ENCODE measurements around the gene KIF23.

Gene KIF23

DNA sequence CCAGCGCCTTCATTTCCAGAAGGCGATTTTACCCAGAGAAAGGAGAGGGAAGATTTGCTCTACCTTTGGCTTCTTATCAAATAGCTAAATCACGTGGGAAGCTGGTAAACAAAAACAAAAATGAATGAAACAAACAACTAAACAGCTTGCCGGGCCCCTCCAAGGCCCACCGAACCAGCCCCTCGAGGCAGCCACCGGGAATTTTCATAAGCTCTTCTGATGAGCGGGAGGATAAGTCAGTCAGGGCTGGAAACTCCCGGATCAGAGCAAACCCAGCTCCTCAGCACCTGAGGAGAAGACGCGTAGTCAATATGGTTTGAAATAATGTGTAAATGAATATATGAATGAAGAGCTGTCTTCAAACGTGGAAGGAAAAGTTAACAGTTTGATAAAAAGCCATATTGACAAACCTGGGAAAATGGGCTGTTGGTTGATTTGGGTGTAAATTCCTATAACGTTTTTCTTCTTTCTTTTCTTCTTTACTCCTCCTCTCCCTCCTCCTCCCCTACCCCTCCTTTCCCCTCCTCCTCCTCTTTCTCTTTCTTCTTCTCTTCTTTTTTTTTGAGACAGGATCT lies 49.1 kb downstream of the KIF23 start:
- DNase-seq (ENCODE audit: low read depth, low spot score): no peak

DNA sequence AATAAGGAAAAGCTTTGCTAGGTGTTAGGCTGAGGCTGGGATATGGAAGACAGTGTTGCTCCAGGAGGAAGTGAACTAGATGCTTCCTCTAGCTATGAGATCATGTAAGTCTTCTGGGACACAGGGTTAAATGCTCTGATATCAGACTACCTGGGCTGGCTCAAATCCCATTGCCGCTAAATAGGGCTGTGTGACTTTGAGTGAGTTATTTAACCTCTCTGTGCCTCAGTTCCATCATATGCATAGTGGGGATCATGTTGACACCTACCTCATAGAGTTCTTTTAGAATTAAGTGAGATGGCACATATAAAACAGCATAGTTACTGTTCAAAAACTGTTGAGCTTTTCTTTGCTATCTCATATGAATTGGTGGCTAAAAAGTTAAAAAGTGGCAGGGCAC lies 51.1 kb downstream of the KIF23 start:
- no peak for DNase-seq (ENCODE audit: low read depth, low spot score)

DNA sequence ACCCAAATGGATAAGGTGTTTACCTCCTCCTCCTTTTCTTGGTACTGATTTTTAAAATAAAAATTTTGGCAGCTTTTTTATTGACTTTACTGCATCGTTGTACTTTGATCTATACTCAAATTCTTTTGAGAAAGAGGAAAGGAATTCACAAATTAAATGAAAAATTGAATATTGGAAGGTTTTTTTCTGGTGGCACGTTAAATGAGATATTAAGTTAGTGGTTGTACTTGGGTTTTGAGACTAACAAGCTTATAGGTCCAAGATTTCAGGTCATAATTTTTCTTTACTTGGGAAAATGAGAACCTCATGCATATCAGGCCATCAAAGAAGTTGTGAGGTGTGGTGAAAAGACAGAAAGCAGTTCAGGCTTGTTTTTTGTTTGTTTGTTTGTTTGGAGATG lies 52.6 kb downstream of the KIF23 start:
- DNase-seq (ENCODE audit: low read depth, low spot score): no peak

GRCh38 chr15:69467636-69468035 lies 53.5 kb downstream of the KIF23 start:
- no peak for DNase-seq (ENCODE audit: low read depth, low spot score)

- DNase-seq (ENCODE audit: low read depth, low spot score): no peak
These were observed 54.3 kb downstream of the KIF23 start for GRCh38 chr15:69468241-69469121.

- no peak for DNase-seq (ENCODE audit: low read depth, low spot score)
These were observed 55.5 kb downstream of the KIF23 start for GRCh38 chr15:69469467-69470201.

DNA sequence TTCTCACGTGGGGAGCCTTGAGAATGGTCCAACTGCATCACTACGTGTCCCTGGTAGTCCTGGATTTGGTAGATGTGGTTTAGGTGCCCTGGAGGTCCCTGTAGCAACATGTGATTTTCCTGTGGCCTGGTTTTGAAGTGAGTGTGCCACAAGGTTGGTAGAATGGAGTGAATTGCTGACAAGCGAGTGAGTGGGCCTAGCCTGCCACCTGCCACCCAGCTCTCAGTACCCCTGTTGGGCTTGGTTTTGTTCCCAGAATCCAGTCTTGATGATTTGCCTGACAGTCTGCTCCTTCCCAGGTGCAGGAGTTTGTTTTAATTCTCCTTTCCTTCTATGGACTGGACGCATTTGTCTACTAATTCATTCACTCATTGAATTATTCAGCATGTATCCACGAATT lies 57.9 kb downstream of the KIF23 start:
- no peak for DNase-seq (ENCODE audit: low read depth, low spot score)

GRCh38 chr15:69472562-69472961 lies 58.4 kb downstream of the KIF23 start:
- DNase-seq (ENCODE audit: low read depth, low spot score): no peak

DNA sequence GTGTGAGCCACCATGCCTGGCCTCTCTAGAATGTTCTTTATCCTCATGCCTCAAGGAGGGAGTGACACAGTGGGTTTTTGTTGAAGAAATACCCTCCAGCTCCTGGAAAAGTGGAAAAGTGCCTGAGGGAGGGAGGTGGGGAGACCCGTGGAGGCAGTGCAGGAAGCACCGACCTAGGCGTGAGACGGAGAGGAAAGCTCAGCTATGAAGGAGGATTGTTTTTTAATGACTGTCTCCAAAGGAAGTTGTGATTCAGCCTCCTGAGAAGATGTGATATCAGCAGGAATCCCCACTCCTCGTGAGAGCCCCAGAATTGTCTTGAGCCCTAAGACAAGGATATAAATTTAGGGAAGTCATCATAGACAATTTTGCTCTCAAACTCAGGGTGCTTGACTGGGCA lies 60.1 kb downstream of the KIF23 start:
- DNase-seq (ENCODE audit: low read depth, low spot score): no peak

DNA sequence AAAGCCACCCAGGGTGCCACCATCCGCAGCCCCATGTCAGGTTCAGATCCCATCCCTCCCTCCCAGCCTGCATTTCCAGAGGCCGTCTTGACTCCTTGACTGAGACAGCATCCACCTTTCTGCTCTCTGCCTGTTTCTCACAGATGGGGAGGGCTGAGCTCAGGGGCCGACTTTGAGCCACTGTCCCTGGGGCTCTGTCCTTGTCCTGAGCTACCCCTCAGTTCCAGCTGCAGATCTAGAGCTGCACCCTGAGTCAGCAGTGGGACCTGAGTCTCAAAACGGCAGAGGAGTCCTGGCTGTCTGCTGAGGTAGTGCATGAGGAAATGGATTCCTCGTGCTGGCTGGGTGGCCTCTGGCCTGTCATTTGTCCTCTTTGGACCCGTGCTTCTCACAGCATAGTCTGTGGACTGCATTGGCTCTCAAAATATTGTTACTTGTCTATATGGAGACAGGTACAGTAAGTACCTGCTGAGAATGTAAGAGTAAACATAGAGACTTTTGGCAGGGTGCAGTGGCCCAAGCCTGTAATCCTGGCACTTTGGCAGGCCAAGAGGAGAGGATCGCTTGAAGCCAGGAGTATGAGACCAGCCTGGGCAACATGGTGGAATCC lies 60.8 kb downstream of the KIF23 start:
- DNase-seq (ENCODE audit: low read depth, low spot score): no peak

DNA sequence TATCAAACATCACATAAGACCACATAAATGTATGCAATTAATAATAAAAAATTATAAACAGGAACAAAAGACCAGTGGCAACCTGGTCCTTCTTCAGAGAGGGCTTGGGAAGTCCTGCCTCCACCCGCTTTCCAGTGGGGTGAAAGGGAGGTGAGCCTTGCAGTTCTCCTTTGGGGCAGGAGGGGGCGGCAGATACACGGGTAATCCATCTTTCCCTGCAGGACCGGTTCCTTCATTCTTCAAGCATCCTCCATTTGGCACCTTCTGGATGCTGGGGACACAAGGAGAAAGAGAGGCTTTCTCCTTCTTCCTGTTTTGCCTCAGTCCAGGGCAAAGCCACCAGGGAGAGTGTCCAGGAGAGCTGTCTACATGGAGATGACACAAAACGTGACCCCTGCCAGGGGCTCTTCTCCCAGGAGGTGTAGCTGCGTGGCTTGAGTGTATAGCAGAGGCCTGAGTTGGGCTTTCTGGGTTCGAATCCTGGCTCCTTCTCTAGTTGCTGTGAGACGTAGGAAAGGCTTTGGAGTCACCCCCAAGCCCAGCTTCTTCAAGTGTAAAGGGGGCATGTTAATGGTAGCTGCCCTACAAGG lies 61.7 kb downstream of the KIF23 start:
- DNase-seq (ENCODE audit: low read depth, low spot score): no peak

GRCh38 chr15:69476704-69477473 lies 62.7 kb downstream of the KIF23 start:
- DNase-seq (ENCODE audit: low read depth, low spot score): no peak

- DNase-seq (ENCODE audit: low read depth, low spot score): no peak
These were observed 64.2 kb downstream of the KIF23 start for GRCh38 chr15:69478259-69478781.

GRCh38 chr15:69479081-69479480 lies 64.9 kb downstream of the KIF23 start:
- no peak for DNase-seq (ENCODE audit: low read depth, low spot score)

GRCh38 chr15:69479971-69480370 lies 65.8 kb downstream of the KIF23 start:
- no peak for DNase-seq (ENCODE audit: low read depth, low spot score)

DNA sequence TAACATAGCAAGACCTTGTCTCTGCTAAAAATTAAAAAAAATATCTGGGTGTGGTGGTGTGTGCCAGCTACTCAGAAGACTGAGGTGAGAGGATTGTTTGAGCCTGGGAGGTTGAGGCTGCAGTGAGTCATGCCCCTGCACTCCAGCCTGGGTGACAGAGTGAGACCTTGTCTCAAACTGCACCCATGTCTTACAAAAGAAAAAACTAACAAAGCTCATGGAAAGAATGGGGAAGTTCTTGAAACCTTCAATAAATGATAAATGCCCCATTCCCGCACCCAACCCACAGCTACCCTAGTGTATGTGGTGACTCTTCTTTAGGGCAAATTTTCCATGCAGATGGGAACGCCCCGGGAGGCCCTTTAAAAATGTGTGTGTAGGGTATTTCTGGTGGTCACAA lies 66.8 kb downstream of the KIF23 start:
- DNase-seq (ENCODE audit: low read depth, low spot score): no peak

DNA sequence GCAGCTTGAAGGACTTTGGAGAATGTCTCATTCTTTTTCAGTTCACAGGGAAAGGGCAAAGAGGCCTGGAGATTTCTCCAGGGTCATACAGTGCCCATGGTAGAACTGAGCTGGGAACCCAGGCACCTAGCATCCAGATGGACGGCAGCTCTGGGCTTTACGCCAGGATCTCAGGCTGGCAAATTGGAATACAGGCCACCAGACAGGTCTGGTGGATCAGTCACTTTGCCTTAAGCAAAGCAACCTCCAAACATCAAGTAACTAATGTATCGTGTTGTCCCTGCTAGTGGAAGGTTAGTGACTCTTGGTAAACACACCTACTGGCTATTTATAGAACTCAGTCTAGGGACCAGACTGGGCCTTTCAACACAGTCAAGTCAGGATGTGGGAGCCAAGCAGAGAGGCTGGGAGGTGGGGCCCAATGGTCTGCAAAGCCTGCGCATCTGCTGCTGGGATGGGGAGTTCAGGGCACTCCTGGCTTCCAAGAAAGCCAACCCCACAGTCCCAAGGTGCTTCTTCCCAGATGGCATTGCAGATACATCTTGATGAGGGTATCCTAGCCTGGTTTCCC lies 68.6 kb downstream of the KIF23 start:
- no peak for DNase-seq (ENCODE audit: low read depth, low spot score)

- no peak for DNase-seq (ENCODE audit: low read depth, low spot score)
These were observed 70.7 kb downstream of the KIF23 start for GRCh38 chr15:69484837-69485236.

DNA sequence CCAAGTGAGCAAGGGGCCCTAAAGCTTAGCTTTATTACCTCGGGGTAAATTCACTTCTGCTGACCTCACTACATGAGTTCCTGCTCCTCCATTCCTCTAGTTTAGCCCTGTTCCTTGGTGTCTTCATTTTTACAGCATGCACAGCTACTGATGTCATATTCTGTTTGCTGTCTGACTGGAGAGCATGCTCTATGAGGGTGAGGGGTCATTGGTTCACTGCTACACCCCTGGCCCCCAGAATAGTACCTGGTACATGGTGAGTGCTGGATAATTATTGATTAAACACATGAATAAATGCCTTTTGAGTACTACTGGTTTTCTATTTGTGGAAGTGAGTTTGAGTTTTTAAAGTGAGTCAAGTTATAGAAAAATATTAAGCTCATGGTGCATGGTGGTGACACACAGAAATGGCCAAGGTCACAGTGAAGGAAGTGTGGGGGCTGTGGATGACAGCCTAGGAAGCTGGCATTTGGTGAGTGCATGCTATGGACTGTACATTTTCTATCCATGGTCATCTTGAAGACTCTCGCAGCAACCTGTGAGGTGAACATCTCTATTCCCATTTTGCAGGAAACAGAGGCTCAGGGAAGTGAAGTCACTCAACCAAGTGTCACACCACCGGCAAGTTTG lies 72.4 kb downstream of the KIF23 start:
- no peak for DNase-seq (ENCODE audit: low read depth, low spot score)

GRCh38 chr15:69489073-69489571 lies 75.0 kb downstream of the KIF23 start:
- no peak for DNase-seq (ENCODE audit: low read depth, low spot score)

Data from smooth muscle cell of the brain vasculature (primary cell).